Activated CD8-positive, alpha-beta memory T cell treated with anti-CD3 and anti-CD28 coated beads, Interleukin-2, amount 50 U/mL, for 48 hours (primary cell): ENCODE measurements around the gene FAM72A.
"Not testable (repeated sequence)": the region's sequence is repeated elsewhere in the genome, so short reads cannot be mapped to it uniquely, and the experiment has no call there.

Experiments
- DNase-seq: peaks from one replicate; pipeline ENCODE4 v3.0.0-alpha.2; 2020

Gene FAM72A

GRCh38 chr1:206167350-206168029 lies 35.1 kb downstream of the FAM72A start:
- not testable (repeated sequence) for DNase-seq

- DNase-seq, result no peak
Observed at GRCh38 chr1:206145771-206146290, 56.8 kb downstream of the FAM72A start.

DNA sequence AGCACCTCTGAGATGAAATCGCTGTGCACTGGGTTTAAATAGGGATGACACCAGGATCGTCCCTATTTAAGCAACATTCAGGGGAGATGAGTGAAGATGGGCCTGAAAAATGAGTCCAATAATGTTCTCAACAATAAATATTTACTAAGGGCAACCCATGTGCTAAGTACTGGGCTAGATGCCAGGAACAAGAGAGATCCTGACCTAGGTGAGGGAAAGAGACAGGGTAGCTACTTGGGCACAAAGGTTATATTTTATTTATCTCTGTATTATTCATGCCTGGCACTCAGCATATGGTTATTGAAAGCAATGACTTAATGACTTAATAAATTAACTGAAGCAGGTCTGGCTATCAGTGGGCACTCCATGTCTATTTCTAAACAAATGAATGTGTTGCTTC lies 58.0 kb downstream of the FAM72A start:
- no peak for DNase-seq

GRCh38 chr1:206143537-206144172 lies 59.0 kb downstream of the FAM72A start:
- no peak for DNase-seq

GRCh38 chr1:206142770-206143169 lies 59.9 kb downstream of the FAM72A start:
- no peak for DNase-seq

- no peak for DNase-seq
Observed at GRCh38 chr1:206142011-206142410, 60.6 kb downstream of the FAM72A start.

GRCh38 chr1:206136241-206136640 lies 66.4 kb downstream of the FAM72A start:
- DNase-seq, result no peak
